ENCODE measurements around the gene COA4.

COA4 gene

GRCh38 chr11:73866095-73866579 is 10.5 kb downstream of the COA4 start:
- TF ChIP-seq, protein P1, sequence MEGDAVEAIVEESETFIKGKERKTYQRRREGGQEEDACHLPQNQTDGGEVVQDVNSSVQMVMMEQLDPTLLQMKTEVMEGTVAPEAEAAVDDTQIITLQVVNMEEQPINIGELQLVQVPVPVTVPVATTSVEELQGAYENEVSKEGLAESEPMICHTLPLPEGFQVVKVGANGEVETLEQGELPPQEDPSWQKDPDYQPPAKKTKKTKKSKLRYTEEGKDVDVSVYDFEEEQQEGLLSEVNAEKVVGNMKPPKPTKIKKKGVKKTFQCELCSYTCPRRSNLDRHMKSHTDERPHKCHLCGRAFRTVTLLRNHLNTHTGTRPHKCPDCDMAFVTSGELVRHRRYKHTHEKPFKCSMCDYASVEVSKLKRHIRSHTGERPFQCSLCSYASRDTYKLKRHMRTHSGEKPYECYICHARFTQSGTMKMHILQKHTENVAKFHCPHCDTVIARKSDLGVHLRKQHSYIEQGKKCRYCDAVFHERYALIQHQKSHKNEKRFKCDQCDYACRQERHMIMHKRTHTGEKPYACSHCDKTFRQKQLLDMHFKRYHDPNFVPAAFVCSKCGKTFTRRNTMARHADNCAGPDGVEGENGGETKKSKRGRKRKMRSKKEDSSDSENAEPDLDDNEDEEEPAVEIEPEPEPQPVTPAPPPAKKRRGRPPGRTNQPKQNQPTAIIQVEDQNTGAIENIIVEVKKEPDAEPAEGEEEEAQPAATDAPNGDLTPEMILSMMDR (conservative IDR thresholded peaks at IDR 0.05): no peak
- TF ChIP-seq ZFX (IDR thresholded peaks at IDR 0.05): no peak
- no peak overlapping the region for H3K27ac ChIP-seq

- H3K27ac ChIP-seq: no peak overlapping the region
- no peak for TF ChIP-seq ZFX (IDR thresholded peaks at IDR 0.05)
- TF ChIP-seq, protein P1 (conservative IDR thresholded peaks at IDR 0.05): no peak
Observed at GRCh38 chr11:73862986-73863385, 13.7 kb downstream of the COA4 start.

DNA sequence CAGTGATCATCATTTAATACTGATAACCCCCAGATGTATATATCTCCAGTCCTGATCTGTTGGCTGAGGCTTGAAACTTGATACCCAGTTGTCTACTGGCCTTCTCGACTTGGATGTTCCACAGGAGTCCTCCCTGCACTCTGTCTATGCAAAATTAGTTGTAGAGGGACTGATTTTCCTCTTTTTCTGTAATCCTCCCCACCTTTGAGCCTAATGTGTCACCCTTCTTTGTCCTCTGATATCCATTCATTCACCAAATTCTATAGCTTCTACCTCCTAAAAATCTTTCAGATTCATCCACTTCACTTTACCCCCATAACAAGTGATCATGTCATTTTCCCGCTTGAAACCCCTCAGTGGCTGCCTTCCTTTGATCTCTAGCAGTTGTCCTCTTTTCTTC is 16.4 kb downstream of the COA4 start:
- TF ChIP-seq ZFX (IDR thresholded peaks at IDR 0.05): no peak
- TF ChIP-seq, protein P1 (conservative IDR thresholded peaks at IDR 0.05): no peak
- no peak overlapping the region for H3K27ac ChIP-seq

- no peak for TF ChIP-seq ZFX (IDR thresholded peaks at IDR 0.05)
- TF ChIP-seq, protein P1 (conservative IDR thresholded peaks at IDR 0.05): no peak
Observed at GRCh38 chr11:73859671-73860070, 17.0 kb downstream of the COA4 start.

DNA sequence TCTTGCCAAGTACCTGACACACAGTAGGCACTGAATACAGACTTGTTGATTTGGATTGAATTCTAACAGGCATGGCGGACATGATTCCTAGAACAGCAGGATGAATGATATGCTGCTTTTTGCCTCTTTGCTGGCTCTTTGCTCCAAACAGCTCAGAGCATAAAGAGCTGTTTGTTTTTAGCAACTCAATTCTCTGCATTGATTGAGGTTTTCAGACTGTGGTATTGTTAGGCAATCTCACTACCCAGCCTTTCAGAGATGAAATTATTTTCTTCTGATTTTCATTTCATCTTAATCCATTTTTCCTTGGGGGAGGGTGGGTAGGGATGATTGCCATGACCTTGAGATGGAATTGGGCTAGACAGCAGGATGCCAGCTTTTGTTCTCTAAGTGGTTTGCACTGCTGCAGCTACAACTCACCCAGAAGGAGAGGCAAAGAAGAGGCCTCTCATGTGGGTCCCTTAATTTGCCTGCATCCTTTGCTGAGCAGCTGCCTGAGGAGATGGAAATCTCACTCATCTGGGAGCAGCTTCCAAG is 20.5 kb downstream of the COA4 start:
- H3K27ac ChIP-seq: no peak overlapping the region
- TF ChIP-seq, protein P1 (conservative IDR thresholded peaks at IDR 0.05): no peak
- TF ChIP-seq ZFX (IDR thresholded peaks at IDR 0.05): no peak

More at GRCh38 chr11:73859671-73860070, 17.0 kb downstream of the COA4 start:
- no peak overlapping the region for H3K27ac ChIP-seq

DNA sequence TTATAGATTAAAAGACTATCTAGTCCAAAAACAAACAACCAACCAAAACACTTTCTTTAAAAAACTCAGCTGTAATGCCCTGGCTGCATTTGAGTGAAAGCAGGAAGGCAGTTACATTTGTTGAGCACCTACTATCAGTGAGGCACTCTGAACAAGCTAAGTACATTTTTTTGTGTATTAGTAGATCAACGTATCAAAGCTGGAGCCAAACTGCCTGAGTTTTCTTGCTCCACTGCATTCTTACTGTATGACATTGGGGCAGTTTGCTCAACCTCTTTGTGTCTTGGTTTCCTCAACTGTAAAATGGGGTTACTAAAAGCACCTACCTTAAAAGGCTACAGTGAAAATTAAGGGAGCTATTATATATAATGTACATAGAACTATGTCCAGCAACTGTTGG is 22.0 kb downstream of the COA4 start:
- no peak overlapping the region for H3K27ac ChIP-seq

DNA sequence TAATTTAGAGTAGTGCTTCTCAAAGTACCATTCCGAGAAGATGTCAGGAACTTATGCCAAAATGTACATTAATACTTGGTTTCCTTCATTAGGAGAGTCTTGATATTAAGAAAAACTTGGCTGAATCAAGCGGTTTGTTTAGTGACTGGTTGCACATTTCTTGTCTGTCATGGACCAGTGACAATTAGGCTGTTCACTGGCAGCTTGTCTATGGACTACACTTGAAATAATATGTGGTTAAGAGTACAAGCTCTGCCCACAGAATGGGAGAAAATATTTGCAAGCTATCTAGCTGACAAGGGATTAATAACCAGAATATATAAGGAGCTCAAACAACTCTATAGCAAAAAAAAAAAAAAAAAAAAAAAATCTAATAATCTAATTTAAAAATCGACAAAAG is 24.6 kb downstream of the COA4 start:
- H3K27ac ChIP-seq: no peak overlapping the region
- TF ChIP-seq ZFX (IDR thresholded peaks at IDR 0.05): no peak
- TF ChIP-seq, protein P1 (conservative IDR thresholded peaks at IDR 0.05): no peak

More for the DNA sequence above, 22.0 kb downstream of the COA4 start:
- no peak for TF ChIP-seq ZFX (IDR thresholded peaks at IDR 0.05)
- TF ChIP-seq, protein P1 (conservative IDR thresholded peaks at IDR 0.05): no peak

All from C4-2B (cell line).